Endothelial cell of umbilical vein (primary cell): ENCODE results near the gene ANKH. TPM values are rescaled to one million over a fixed set of nuclear protein-coding genes. Genes with fewer than 3 reads are reported as not detected.

Source experiments
- BruUV-seq: library from RNA; stranded (reverse); fragments of 400-500 nt; replicated peaks from 2 replicates; lab custom pipeline; 2021; lab: Mats Ljungman, UMichigan
- CTCF ChIA-PET: fragments of 300-600, 350-600 bp; sonication (Branson Sonifier 250); formaldehyde crosslinking; loops from one replicate; lab custom pipeline; 2021; ENCODE audit warnings: antibody characterized with exemption, inconsistent platforms; lab: Charles Lee
- POLR2A ChIA-PET: fragments of 300-600, 350-600 bp; sonication (Branson Sonifier 250); formaldehyde crosslinking; loops from one replicate; lab custom pipeline; 2021; ENCODE audit warnings: antibody characterized with exemption, inconsistent platforms; lab: Charles Lee
- DNase-seq: peaks from one replicate; pipeline ENCODE4 v3.0.0-alpha.2; 2011; ENCODE audit warnings: low read depth, low spot score
- FAIRE-seq: peaks from 2 replicates; lab custom pipeline; 2011; peaks lifted over from hg19 to GRCh38; lab: Jason Lieb, UNC
- H2AFZ ChIP-seq: 2 replicates; pipeline ENCODE4 v1.6.0; 2012; ENCODE audit warnings: low read depth, low read length, control low read depth, inconsistent platforms
- H3K27ac ChIP-seq: 2 replicates; pipeline ENCODE4 v1.5.1; 2011; ENCODE audit warnings: low read depth, mild to moderate bottlenecking, control low read depth, low read length, moderate library complexity; ENCODE audit not compliant: insufficient read depth
- H3K27me3 ChIP-seq, 2 experiments: 2 replicates each; pipeline versions ENCODE4 v1.6.0 to v1.6.1; 2011; ENCODE audit warnings: low read length in 2 of 2, mixed read lengths in 1 of 2; ENCODE audit not compliant: control insufficient read depth in 2 of 2, insufficient read depth in 2 of 2
- H3K36me3 ChIP-seq, 2 experiments: 2 replicates in 1 of 2; 3 replicates in 1 of 2; pipeline ENCODE4 v1.5.1; 2011; ENCODE audit warnings: low read length in 2 of 2, mild to moderate bottlenecking in 1 of 2, moderate library complexity in 1 of 2; ENCODE audit not compliant: control insufficient read depth in 2 of 2, insufficient read depth in 2 of 2; ENCODE audit errors: extremely low read depth in 1 of 2
- H3K4me1 ChIP-seq: 3 replicates; pipeline ENCODE4 v1.5.1; 2011; ENCODE audit warnings: mild to moderate bottlenecking, low read length; ENCODE audit not compliant: control insufficient read depth, insufficient read depth; ENCODE audit errors: extremely low read depth
- H3K4me2 ChIP-seq: 2 replicates; pipeline ENCODE4 v1.6.1; 2011; ENCODE audit warnings: low read length, control low read depth, mixed read lengths; ENCODE audit not compliant: insufficient read depth
- H3K4me3 ChIP-seq, 3 experiments: fragments of 200-600 bp in 1 of 3; sonication (generic), shearing (Covaris generic) in 1 of 3; replicated peaks in 1 of 3; 2 replicates each; pipeline ENCODE4 v1.5.1; 2011 to 2016; ENCODE audit warnings: control low read depth in 3 of 3, low read length in 3 of 3, mild to moderate bottlenecking in 2 of 3, inconsistent platforms in 1 of 3, low read depth in 1 of 3, moderate library complexity in 1 of 3; ENCODE audit not compliant: insufficient read depth in 1 of 3
- H3K79me2 ChIP-seq: 2 replicates; pipeline ENCODE4 v1.6.0; 2012; ENCODE audit warnings: low read length, inconsistent platforms; ENCODE audit not compliant: control insufficient read depth, insufficient read depth
- H3K9ac ChIP-seq: replicated peaks from 2 replicates; pipeline ENCODE3; 2011; ENCODE audit warnings: low read length, control low read depth; ENCODE audit not compliant: insufficient read depth; ENCODE audit errors: extremely low read depth
- H3K9me1 ChIP-seq: replicated peaks from 3 replicates; pipeline ENCODE4 v1.6.0; 2011; ENCODE audit warnings: mild to moderate bottlenecking, low read length; ENCODE audit not compliant: control insufficient read depth, insufficient read depth; ENCODE audit errors: extremely low read depth
- H3K9me3 ChIP-seq: replicated peaks from 2 replicates; pipeline ENCODE4 v1.5.1; 2012; ENCODE audit warnings: low read length, inconsistent platforms; ENCODE audit not compliant: control insufficient read depth, insufficient read depth
- H4K20me1 ChIP-seq: replicated peaks from 2 replicates; pipeline ENCODE3; 2011; ENCODE audit warnings: mild to moderate bottlenecking, low read length; ENCODE audit not compliant: control insufficient read depth, insufficient read depth; ENCODE audit errors: extremely low read depth
- EZH2 ChIP-seq: IDR thresholded peaks from 2 replicates; pipeline ENCODE4 v1.6.1; 2012; ENCODE audit warnings: borderline replicate concordance, low read depth, mild to moderate bottlenecking, moderate library complexity, low read length, inconsistent platforms; ENCODE audit not compliant: severe bottlenecking
- FOS ChIP-seq: IDR thresholded peaks from 2 replicates; pipeline ENCODE4 v1.6.1; 2011; ENCODE audit warnings: mild to moderate bottlenecking, low read length, moderate library complexity, borderline replicate concordance; ENCODE audit not compliant: insufficient read depth
- GATA2 ChIP-seq: IDR thresholded peaks from 2 replicates; pipeline ENCODE4 v1.7.0; 2011; ENCODE audit warnings: low read depth, mild to moderate bottlenecking, moderate library complexity, mixed read lengths, low read length; ENCODE audit not compliant: insufficient read length, insufficient read depth
- JUN ChIP-seq: IDR thresholded peaks from 2 replicates; pipeline ENCODE4 v1.6.1; 2011; ENCODE audit warnings: borderline replicate concordance, low read depth; ENCODE audit not compliant: insufficient read length, insufficient read depth
- MYC ChIP-seq: IDR thresholded peaks from one replicate; pipeline ENCODE4 v1.6.1; 2011; ENCODE audit warnings: mild to moderate bottlenecking, low read depth, low read length
- POLR2A ChIP-seq: IDR thresholded peaks from 2 replicates; pipeline ENCODE4 v1.6.1; 2012; ENCODE audit warnings: low read depth, mild to moderate bottlenecking, control low read depth, low read length
- POLR2AphosphoS5 ChIP-seq: IDR thresholded peaks from 2 replicates; pipeline ENCODE4 v1.6.1; 2012; ENCODE audit warnings: low read depth, mild to moderate bottlenecking, control low read depth, low read length, moderate library complexity; ENCODE audit not compliant: insufficient read depth
- dilution Hi-C: fragments of 300-500 bp; cut with MboI; formaldehyde crosslinking; loops from one replicate; pipeline ENCODE4 v1.15.0; 2019; ENCODE audit warnings: low sequenced_read_pairs; ENCODE audit not compliant: extremely low pct_ligation_motif_present
- intact Hi-C: fragments of 100-400 bp; cut with micrococcal nuclease; formaldehyde crosslinking; loops from one replicate; pipeline ENCODE4 v1.10.0; 2022
- polyA plus RNA-seq, 4 experiments: library from polyadenylated mRNA; depleted of rRNA in 3 of 4; stranded (reverse) in 3 of 4; unstranded in 1 of 4; fragments of >200 nt; gene quantifications; 2 replicates each; pipeline versions ENCODE4 v1.2.1 to v1.2.3, GENCODE V29; 2011 to 2012; ENCODE audit warnings: missing spikeins in 1 of 4
- total RNA-seq: library from RNA; stranded (reverse); gene quantifications from 2 replicates; pipeline ENCODE4 v1.2.3, GENCODE V29; 2021
- TF ChIP-seq, protein P1 (sequence below): IDR thresholded peaks from 2 replicates; pipeline ENCODE4 v1.6.1; 2011; ENCODE audit not compliant: insufficient read depth, insufficient read length
- TF ChIP-seq, protein P2 (sequence below), 2 donors: IDR thresholded peaks; 1 replicate in 1 of 2; 2 replicates in 1 of 2; pipeline ENCODE4 v1.5.1; 2011; ENCODE audit warnings: low read length in 2 of 2, mild to moderate bottlenecking in 2 of 2, moderate library complexity in 2 of 2, control low read depth in 1 of 2, inconsistent platforms in 1 of 2, low read depth in 1 of 2; ENCODE audit not compliant: insufficient read depth in 1 of 2; ENCODE audit errors: extremely low read depth in 1 of 2

Gene ANKH
- total and polyA plus RNA-seq, 2 donors (not counting 3 experiments of a cell fraction or from before 2014, with no cell fraction given), result 12.7 to 31.4 TPM

DNA sequence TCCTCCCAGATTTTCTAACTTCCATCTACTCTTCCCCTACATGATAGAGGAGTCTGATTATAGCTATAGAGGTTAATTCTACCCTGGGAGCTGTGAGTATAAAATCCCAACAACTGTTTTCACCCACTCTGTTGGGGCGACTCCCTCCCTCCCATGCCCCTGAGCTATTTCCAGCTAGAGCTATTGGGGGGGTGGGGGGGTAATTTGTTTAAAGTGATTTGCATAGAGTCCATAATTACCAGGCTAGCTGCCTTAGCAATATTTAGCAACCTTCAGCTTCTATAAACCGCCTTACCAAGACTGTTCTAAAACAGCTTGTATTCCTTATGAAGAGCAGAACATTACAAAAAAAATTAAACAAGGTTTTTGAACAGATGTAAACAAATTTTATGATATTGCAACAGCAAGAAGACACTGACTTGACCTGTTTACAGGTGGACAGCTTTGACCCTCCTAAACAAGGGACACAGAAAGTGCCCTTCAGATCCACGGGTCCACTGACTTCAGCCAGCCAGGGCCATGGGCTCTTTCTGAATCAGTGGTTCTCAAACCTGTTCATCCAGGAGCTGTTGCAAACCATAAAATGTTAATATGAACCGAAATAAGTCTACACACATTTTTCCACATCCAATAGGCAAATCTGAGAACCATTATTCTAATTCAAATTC lies 108.9 kb downstream of the ANKH start:
- Histone ChIP-seq H3K27ac (no peak overlapping the region), H3K4me2 (no peak overlapping the region), H3K9ac (no peak overlapping the region), H3K9me1 (no peaks in the 10 kb centered on the region), H3K9me3 (no peaks in the 10 kb centered on the region), H3K79me2 (no peaks in the 10 kb centered on the region), H3K27me3 (no peaks in the 10 kb centered on the region), H3K4me1 (peaks cover 13% of the 10 kb centered on the region), H3K36me3 (no peaks in the 10 kb centered on the region), H2AFZ (no peak overlapping the region), H4K20me1 (no peaks in the 10 kb centered on the region), H3K4me3 (no peak overlapping the region)
- ChIA-PET POLR2A (no interaction called here), CTCF (interaction anchor here (0.7 to 1.2 kb wide), 5 partner anchors 9 to 241 kb away, joined by 3 read pairs; no protein-coding TSS in a partner anchor)
- BruUV-seq, result no TSS peak
- intact Hi-C loops (no loop called here), dilution Hi-C loops (no loop called here)
- no peak for DNase-seq
- TF ChIP-seq EZH2, result no peak
- TF ChIP-seq, protein P1, sequence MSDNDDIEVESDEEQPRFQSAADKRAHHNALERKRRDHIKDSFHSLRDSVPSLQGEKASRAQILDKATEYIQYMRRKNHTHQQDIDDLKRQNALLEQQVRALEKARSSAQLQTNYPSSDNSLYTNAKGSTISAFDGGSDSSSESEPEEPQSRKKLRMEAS, result no peak
- TF ChIP-seq FOS, result no peak
- TF ChIP-seq JUN, result no peak
- no peak for TF ChIP-seq POLR2AphosphoS5
- no peak for TF ChIP-seq POLR2A
- TF ChIP-seq, protein P2, sequence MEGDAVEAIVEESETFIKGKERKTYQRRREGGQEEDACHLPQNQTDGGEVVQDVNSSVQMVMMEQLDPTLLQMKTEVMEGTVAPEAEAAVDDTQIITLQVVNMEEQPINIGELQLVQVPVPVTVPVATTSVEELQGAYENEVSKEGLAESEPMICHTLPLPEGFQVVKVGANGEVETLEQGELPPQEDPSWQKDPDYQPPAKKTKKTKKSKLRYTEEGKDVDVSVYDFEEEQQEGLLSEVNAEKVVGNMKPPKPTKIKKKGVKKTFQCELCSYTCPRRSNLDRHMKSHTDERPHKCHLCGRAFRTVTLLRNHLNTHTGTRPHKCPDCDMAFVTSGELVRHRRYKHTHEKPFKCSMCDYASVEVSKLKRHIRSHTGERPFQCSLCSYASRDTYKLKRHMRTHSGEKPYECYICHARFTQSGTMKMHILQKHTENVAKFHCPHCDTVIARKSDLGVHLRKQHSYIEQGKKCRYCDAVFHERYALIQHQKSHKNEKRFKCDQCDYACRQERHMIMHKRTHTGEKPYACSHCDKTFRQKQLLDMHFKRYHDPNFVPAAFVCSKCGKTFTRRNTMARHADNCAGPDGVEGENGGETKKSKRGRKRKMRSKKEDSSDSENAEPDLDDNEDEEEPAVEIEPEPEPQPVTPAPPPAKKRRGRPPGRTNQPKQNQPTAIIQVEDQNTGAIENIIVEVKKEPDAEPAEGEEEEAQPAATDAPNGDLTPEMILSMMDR (IDR thresholded peaks at IDR 0.05; ENCODE audit: extremely low read depth in 1 of 2, insufficient read depth in 1 of 2, low read depth in 1 of 2, low read length in 2 of 2), result no peak
- TF ChIP-seq GATA2, result no peak
- TF ChIP-seq MYC, result no peak
- FAIRE-seq, result no peak
